Fibroblast of villous mesenchyme (primary cell): Measurements from ENCODE around the gene INTS11. TPM values are rescaled to one million over a fixed set of nuclear protein-coding genes. Genes with fewer than 3 reads are reported as not detected.
A peak's percentile ranks its signal among the peaks of the same experiment; 100 is the strongest.

ENCODE experiments used
- DNase-seq: peaks from one replicate; pipeline ENCODE4 v3.0.0-alpha.2; 2010; ENCODE audit warnings: low read depth
- H3K4me3 ChIP-seq: 2 replicates; pipeline ENCODE4 v1.5.1; 2011; ENCODE audit warnings: low read depth, mild to moderate bottlenecking, low read length
- CTCF ChIP-seq: IDR thresholded peaks from 2 replicates; pipeline ENCODE4 v1.5.1; 2012; ENCODE audit warnings: low read depth, mild to moderate bottlenecking, low read length; ENCODE audit not compliant: insufficient read depth
- total RNA-seq: library from RNA; depleted of rRNA; stranded (reverse); fragments of >200 nt; gene quantifications from 2 replicates; pipeline ENCODE4 v1.2.3, GENCODE V29; 2012

Gene INTS11
- total RNA-seq, 1 donor = 57.9 TPM

GRCh38 chr1:1306070-1306660, 18.3 kb downstream of the INTS11 start:
- H3K4me3 ChIP-seq = peak overlapping the region; percentile 76
- peak; percentile 28 for TF ChIP-seq CTCF
- DNase-seq = no peak

GRCh38 chr1:1305300-1306069, 19.0 kb downstream of the INTS11 start:
- peak overlapping the region; percentile 76 for H3K4me3 ChIP-seq
- DNase-seq = peak; percentile 78
- no peak for TF ChIP-seq CTCF

GRCh38 chr1:1304331-1305299, 19.8 kb downstream of the INTS11 start:
- H3K4me3 ChIP-seq = peak overlapping the region; percentile 76
- DNase-seq = peak; percentile 87
- no peak for TF ChIP-seq CTCF

GRCh38 chr1:1303736-1304135, 20.7 kb downstream of the INTS11 start:
- DNase-seq = no peak
- TF ChIP-seq CTCF = no peak
- H3K4me3 ChIP-seq = no peak overlapping the region

- TF ChIP-seq CTCF = no peak
- H3K4me3 ChIP-seq = no peak overlapping the region
- DNase-seq = no peak
Measured at GRCh38 chr1:1302951-1303509, 21.4 kb downstream of the INTS11 start.

- TF ChIP-seq CTCF = peak; percentile 50
- no peak for DNase-seq
- no peak overlapping the region for H3K4me3 ChIP-seq
Measured at GRCh38 chr1:1302006-1302430, 22.4 kb downstream of the INTS11 start.
